RWPE2 (cell line): Measurements from ENCODE around the gene CRYGN.

ENCODE experiments used
- ATAC-seq: fragments of 200-7000 bp; cut with Tn5 transposase; 3 replicates; pipeline ENCODE4 v1.9.1; 2021; ENCODE audit warnings: low read depth
- DNase-seq: peaks from one replicate; pipeline ENCODE4 v3.0.0-alpha.2; 2020; ENCODE audit warnings: low spot score
- H3K27ac ChIP-seq: fragments of 450-650 bp; 2 replicates; pipeline ENCODE4 v1.5.1; 2017; ENCODE audit warnings: mild to moderate bottlenecking; ENCODE audit not compliant: poor library complexity, severe bottlenecking
- H3K27me3 ChIP-seq: fragments of 250-450 bp; sonication (Bioruptor Pico); 2 replicates; pipeline ENCODE4 v1.5.1; 2021; ENCODE audit warnings: mild to moderate bottlenecking, moderate library complexity; ENCODE audit not compliant: insufficient read depth, poor library complexity, severe bottlenecking
- H3K36me3 ChIP-seq: fragments of 250-450 bp; sonication (Bioruptor Pico); 2 replicates; pipeline ENCODE4 v1.5.1; 2020; ENCODE audit warnings: low read depth, mild to moderate bottlenecking, moderate library complexity
- H3K4me1 ChIP-seq: fragments of 250-450 bp; sonication (Bioruptor Pico); 2 replicates; pipeline ENCODE4 v1.5.1; 2021; ENCODE audit warnings: mild to moderate bottlenecking, moderate library complexity; ENCODE audit not compliant: insufficient read depth, poor library complexity, severe bottlenecking
- H3K4me3 ChIP-seq: fragments of 250-450 bp; sonication (Bioruptor Pico); 2 replicates; pipeline ENCODE4 v1.5.1; 2021; ENCODE audit warnings: mild to moderate bottlenecking, moderate library complexity; ENCODE audit not compliant: severe bottlenecking
- H3K9me3 ChIP-seq: fragments of 250-450 bp; sonication (Bioruptor Pico); 2 replicates; pipeline ENCODE4 v1.5.1; 2021; ENCODE audit warnings: mild to moderate bottlenecking, moderate library complexity; ENCODE audit not compliant: severe bottlenecking
- TF ChIP-seq, protein P1 (sequence below): fragments of 450-650 bp; IDR thresholded peaks from one replicate; pipeline ENCODE4 v1.5.1; 2017; ENCODE audit warnings: mild to moderate bottlenecking, moderate library complexity; ENCODE audit not compliant: poor library complexity, severe bottlenecking

CRYGN gene

DNA sequence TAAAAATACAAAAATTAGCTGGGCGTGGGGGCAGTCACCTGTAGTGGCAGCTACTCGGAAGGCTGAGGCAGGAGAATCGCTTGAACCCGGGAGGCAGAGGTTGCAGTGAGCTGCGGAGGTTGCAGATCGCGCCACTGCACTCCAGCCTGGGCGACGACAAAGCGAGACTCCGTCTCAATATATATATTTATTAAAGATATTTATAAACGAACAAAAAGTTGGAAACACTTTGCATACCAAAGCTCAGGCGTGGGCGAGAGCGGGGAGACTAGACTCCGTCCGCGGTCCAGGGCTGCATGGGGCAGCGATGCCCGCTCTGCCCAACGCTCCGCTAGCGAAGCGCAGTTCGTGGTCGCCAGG is 7.9 kb upstream of the CRYGN start:
- no peak overlapping the region for H3K27ac ChIP-seq
- no peak for ATAC-seq
- TF ChIP-seq, protein P1, sequence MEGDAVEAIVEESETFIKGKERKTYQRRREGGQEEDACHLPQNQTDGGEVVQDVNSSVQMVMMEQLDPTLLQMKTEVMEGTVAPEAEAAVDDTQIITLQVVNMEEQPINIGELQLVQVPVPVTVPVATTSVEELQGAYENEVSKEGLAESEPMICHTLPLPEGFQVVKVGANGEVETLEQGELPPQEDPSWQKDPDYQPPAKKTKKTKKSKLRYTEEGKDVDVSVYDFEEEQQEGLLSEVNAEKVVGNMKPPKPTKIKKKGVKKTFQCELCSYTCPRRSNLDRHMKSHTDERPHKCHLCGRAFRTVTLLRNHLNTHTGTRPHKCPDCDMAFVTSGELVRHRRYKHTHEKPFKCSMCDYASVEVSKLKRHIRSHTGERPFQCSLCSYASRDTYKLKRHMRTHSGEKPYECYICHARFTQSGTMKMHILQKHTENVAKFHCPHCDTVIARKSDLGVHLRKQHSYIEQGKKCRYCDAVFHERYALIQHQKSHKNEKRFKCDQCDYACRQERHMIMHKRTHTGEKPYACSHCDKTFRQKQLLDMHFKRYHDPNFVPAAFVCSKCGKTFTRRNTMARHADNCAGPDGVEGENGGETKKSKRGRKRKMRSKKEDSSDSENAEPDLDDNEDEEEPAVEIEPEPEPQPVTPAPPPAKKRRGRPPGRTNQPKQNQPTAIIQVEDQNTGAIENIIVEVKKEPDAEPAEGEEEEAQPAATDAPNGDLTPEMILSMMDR: no peak
- no peaks in the 10 kb centered on the region for H3K36me3 ChIP-seq
- H3K4me1 ChIP-seq: no peaks in the 10 kb centered on the region
- DNase-seq: no peak
- H3K9me3 ChIP-seq: no peaks in the 10 kb centered on the region
- no peaks in the 10 kb centered on the region for H3K27me3 ChIP-seq
- H3K4me3 ChIP-seq: no peak overlapping the region

DNA sequence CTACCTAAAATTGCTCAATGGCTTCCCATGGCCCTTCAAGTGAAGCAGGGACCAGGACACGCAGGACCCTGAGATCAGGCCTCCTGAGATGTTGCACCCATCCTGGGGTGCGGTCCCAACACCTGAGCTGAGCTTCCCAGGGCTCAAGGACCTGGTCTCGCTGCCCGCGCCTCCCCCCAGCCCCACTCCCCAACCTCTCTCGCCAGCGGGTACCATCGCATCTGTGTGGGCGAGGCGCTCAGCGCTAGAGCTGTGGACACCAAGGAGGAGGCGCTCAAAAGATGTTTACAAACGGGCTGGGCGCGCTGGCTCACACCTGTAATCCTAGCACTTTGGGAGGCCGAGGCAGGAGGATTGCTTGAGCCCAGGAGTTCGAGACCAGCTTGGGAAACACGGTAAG is 7.4 kb upstream of the CRYGN start:
- H3K36me3 ChIP-seq: no peaks in the 10 kb centered on the region
- no peak overlapping the region for H3K27ac ChIP-seq
- H3K9me3 ChIP-seq: no peaks in the 10 kb centered on the region
- H3K4me3 ChIP-seq: no peak overlapping the region
- ATAC-seq (no peak), DNase-seq (no peak)
- H3K27me3 ChIP-seq: no peaks in the 10 kb centered on the region
- TF ChIP-seq, protein P1: no peak
- no peaks in the 10 kb centered on the region for H3K4me1 ChIP-seq

DNA sequence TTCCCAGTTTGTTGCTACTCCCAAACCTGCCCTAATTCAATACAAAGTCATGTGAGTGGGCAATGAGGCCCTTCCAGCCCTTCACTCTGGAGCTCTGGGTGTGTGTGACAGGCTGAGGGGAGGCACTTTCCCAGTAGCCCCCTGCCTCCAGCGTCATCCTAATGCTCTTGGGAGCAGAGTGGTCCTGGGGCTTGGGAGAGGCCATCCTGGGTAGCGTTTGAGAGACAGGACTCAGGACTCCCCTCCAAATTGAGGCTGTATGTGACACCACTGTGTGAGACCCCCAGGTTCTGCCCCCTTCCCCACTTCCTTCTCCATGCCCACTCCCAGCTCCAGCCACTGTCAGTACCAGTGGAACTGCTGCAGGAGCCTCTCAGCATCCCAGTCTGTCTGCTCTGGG is 6.5 kb upstream of the CRYGN start:
- TF ChIP-seq, protein P1: no peak
- ATAC-seq (no peak), DNase-seq (no peak)
- H3K27me3 ChIP-seq: no peaks in the 10 kb centered on the region
- H3K4me1 ChIP-seq: peaks cover 3% of the 10 kb centered on the region
- no peak overlapping the region for H3K27ac ChIP-seq
- H3K4me3 ChIP-seq: no peak overlapping the region
- H3K36me3 ChIP-seq: no peaks in the 10 kb centered on the region
- no peaks in the 10 kb centered on the region for H3K9me3 ChIP-seq

DNA sequence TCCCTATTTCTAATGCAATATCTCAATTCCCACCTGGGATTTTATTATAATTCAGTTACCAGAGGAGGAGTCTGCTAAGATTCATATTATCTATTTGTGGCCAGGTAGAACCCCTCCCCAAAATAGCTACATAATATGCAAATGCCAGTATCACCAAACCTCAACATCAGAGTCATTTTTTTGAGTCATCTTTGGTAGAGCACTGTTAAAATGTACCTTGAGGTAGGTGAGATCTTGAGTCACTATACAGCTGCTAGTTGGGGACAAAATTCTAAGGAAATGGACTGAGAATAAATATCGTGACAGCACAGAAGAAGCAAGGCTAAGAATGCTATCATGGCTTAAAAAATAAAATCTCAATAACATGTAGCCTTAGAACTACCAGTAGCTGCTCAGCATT is 4.7 kb upstream of the CRYGN start:
- no peak overlapping the region for H3K4me3 ChIP-seq
- no peaks in the 10 kb centered on the region for H3K9me3 ChIP-seq
- no peak overlapping the region for H3K27ac ChIP-seq
- H3K27me3 ChIP-seq: no peaks in the 10 kb centered on the region
- H3K4me1 ChIP-seq: peaks cover 8% of the 10 kb centered on the region
- ATAC-seq (no peak), DNase-seq (no peak)
- TF ChIP-seq, protein P1: no peak
- H3K36me3 ChIP-seq: no peaks in the 10 kb centered on the region

DNA sequence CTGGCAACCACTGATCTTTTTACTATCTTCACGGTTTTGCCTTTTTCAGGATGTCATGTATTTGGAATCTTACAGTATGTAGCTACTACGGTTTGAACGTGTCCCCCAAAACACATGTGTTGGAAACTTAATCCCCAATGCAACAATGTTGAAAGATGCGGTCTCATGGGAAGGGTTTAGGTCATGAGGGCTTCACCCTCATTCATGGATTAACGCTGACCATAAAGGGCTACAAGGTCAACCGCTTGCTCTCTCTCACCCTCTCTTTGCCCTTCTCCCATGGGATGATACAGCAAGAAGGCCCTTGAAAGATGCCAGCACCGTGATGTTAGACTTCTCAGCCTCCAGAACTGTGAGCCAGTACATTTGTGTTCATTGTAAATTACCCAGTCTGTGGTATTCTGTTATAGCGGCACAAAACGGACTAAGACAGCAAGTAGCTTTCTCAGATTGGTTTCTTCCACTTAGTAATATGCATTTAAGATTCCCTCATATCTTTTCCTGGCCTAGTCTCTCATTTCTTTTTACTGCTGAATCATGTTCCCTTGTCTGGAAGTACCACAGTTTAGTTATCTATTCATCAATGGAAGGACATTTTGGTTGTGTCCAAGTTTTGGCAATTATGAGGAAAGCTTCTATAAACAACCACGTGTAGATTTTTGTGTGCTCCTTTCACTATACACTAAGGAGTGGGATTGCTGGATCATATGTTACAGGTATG is 3.0 kb upstream of the CRYGN start:
- H3K27ac ChIP-seq: no peak overlapping the region
- H3K27me3 ChIP-seq: no peaks in the 10 kb centered on the region
- peaks cover 8% of the 10 kb centered on the region for H3K4me1 ChIP-seq
- H3K36me3 ChIP-seq: no peaks in the 10 kb centered on the region
- TF ChIP-seq, protein P1: no peak
- no peaks in the 10 kb centered on the region for H3K9me3 ChIP-seq
- H3K4me3 ChIP-seq: no peak overlapping the region
- no peak for DNase-seq
- ATAC-seq: no peak
